Lower leg skin (tissue), 4 donors: ENCODE data around the gene RAPGEFL1. TPM values are rescaled to one million over a fixed set of nuclear protein-coding genes. Genes with fewer than 3 reads are reported as not detected.

Source experiments
- DNase-seq, 2 donors: peaks; one replicate each; pipeline ENCODE4 v3.0.0-alpha.2; 2019; ENCODE audit warnings: low spot score in 2 of 2
- H3K4me3 ChIP-seq: fragments of 200-600 bp; sonication (generic); 2 replicates; pipeline ENCODE4 v1.5.1; 2017; ENCODE audit warnings: mild to moderate bottlenecking, low read depth; ENCODE audit not compliant: poor library complexity, severe bottlenecking
- CTCF ChIP-seq, 3 donors: fragments of 450-650 bp; IDR thresholded peaks; one replicate each; pipeline ENCODE4 v1.5.1; 2016; ENCODE audit warnings: antibody characterized with exemption in 3 of 3, mild to moderate bottlenecking in 3 of 3, moderate library complexity in 2 of 3
- POLR2A ChIP-seq, 2 donors: fragments of 450-650 bp; IDR thresholded peaks; one replicate each; pipeline ENCODE4 v1.6.1; 2016 to 2017; ENCODE audit warnings: antibody characterized with exemption in 2 of 2, mild to moderate bottlenecking in 1 of 2, moderate library complexity in 1 of 2
- WGBS, 2 donors: methylation state at CpG; one replicate each; pipeline ENCODE4 v1.1.5; 2018; 5-methylcytosine and 5-hydroxymethylcytosine counted together
- intact Hi-C: fragments of 100-400 bp; cut with DNase I; formaldehyde crosslinking; loops from one replicate; pipeline ENCODE4 v1.15.0; 2023; ENCODE audit warnings: low total_unique reads
- microRNA-seq, 2 donors: library from miRNA; unstranded; fragments of <30 nt; microRNA quantifications; one replicate each; pipeline ENCODE4, GENCODE V29; 2016; ENCODE audit warnings: borderline replicate concordance in 2 of 2, borderline number of aligned reads in 1 of 2
- total RNA-seq, 4 donors: library from RNA; depleted of rRNA; stranded (reverse); fragments of >200 nt; gene quantifications; one replicate each; pipeline ENCODE4 v1.1.0, GENCODE V29; 2016

RAPGEFL1 gene
- total RNA-seq, 4 donors from 2014 or later = 273 to 467 (median 316) TPM

- intact Hi-C loops = no loop called here
- TF ChIP-seq POLR2A (IDR thresholded peaks at IDR 0.05) (no peak), CTCF (IDR thresholded peaks at IDR 0.05) (no peak)
- H3K4me3 ChIP-seq = no peak overlapping the region
- no peak for DNase-seq
- WGBS, 2 donors = 51 to 63% methylated on average over 4 of the region's 4 CpGs
Observed at GRCh38 chr17:40241252-40241834, 64.1 kb downstream of the RAPGEFL1 start.

- WGBS, 2 donors = 38 to 50% methylated on average over 3 of the region's 3 CpGs
- intact Hi-C loops = no loop called here
- no peak for DNase-seq
- no peak for TF ChIP-seq CTCF (IDR thresholded peaks at IDR 0.05)
- no peak for TF ChIP-seq POLR2A (IDR thresholded peaks at IDR 0.05)
- no peak overlapping the region for H3K4me3 ChIP-seq
Observed at GRCh38 chr17:40242774-40243173, 65.5 kb downstream of the RAPGEFL1 start.

GRCh38 chr17:40243761-40244160, 66.5 kb downstream of the RAPGEFL1 start:
- no peak overlapping the region for H3K4me3 ChIP-seq
- TF ChIP-seq POLR2A (IDR thresholded peaks at IDR 0.05) (no peak), CTCF (IDR thresholded peaks at IDR 0.05) (no peak)
- no peak for DNase-seq
- intact Hi-C loops = no loop called here
- WGBS, 2 donors = 31 to 48% methylated on average over 3 of the region's 3 CpGs

GRCh38 chr17:40244255-40244654, 67.0 kb downstream of the RAPGEFL1 start:
- intact Hi-C loops = no loop called here
- WGBS, 2 donors = 67 to 72% methylated on average over 4 of the region's 4 CpGs
- TF ChIP-seq CTCF (IDR thresholded peaks at IDR 0.05) = no peak
- TF ChIP-seq POLR2A (IDR thresholded peaks at IDR 0.05) = no peak
- no peak for DNase-seq
- no peak overlapping the region for H3K4me3 ChIP-seq

Small RNA genes within 50 kb of the gene (microRNA-seq; reads per million reads assigned to microRNA genes)
- gene MIR6866 (2.3 to 4.8 reads per million in 2 donors), gene MIR6867 (0 to 1.1 reads per million in 2 donors)

Other genes starting within 250 kb of the RAPGEFL1 start
- 10 to 100 TPM; 58.1 to 84.0 (median 70.0) TPM for gene ORMDL3, start 249.9 kb upstream of the RAPGEFL1 start, total RNA-seq
- gene LRRC3C, start 249.7 kb upstream of the RAPGEFL1 start, total RNA-seq = under 1 TPM in 1 of 4 donors, not detected in 3; 0.52 TPM
- gene GSDMA, start 214.5 kb upstream of the RAPGEFL1 start, total RNA-seq = 100 to 1,000 TPM; 146 to 271 (median 163) TPM
- gene PSMD3, start 196.7 kb upstream of the RAPGEFL1 start, total RNA-seq = 100 to 1,000 TPM; 106 to 154 (median 129) TPM
- gene CSF3, start 162.0 kb upstream of the RAPGEFL1 start, total RNA-seq = under 1 TPM in 2 of 4 donors, not detected in 2; 0.21 to 0.45 TPM
- 10 to 100 TPM; 47.2 to 88.9 (median 62.9) TPM for gene MED24, start 123.1 kb upstream of the RAPGEFL1 start, total RNA-seq
- gene THRA, start 114.5 kb upstream of the RAPGEFL1 start, total RNA-seq = 10 to 100 TPM; 28.2 to 56.8 (median 42.6) TPM
- 100 to 1,000 TPM; 111 to 194 (median 148) TPM for gene NR1D1, start 76.9 kb upstream of the RAPGEFL1 start, total RNA-seq
- 100 to 1,000 TPM in 1 of 4 donors, 10 to 100 TPM in 3; 70.6 to 117 (median 82.4) TPM for gene MSL1, start 55.5 kb upstream of the RAPGEFL1 start, total RNA-seq
- gene CASC3, start 36.9 kb upstream of the RAPGEFL1 start, total RNA-seq = 10 to 100 TPM; 32.3 to 58.1 (median 53.0) TPM
- 10 to 100 TPM; 14.5 to 24.3 (median 18.5) TPM for gene WIPF2, start 41.8 kb downstream of the RAPGEFL1 start, total RNA-seq
- 1 to 10 TPM in 2 of 4 donors, under 1 TPM in 2; 0.42 to 1.6 (median 1.0) TPM for gene CDC6, start 110.4 kb downstream of the RAPGEFL1 start, total RNA-seq
- 10 to 100 TPM; 18.1 to 38.0 (median 25.2) TPM for gene RARA, start 131.7 kb downstream of the RAPGEFL1 start, total RNA-seq
- gene GJD3, start 187.3 kb downstream of the RAPGEFL1 start, total RNA-seq = not detected
- gene TOP2A, start 240.4 kb downstream of the RAPGEFL1 start, total RNA-seq = 10 to 100 TPM in 1 of 4 donors, 1 to 10 TPM in 3; 5.7 to 11.9 (median 8.2) TPM